Activated CD4-positive, alpha-beta T cell treated with anti-CD3 and anti-CD28 coated beads for 48 hours (primary cell): Measurements from ENCODE around the gene ELMO2.
A peak's percentile ranks its signal among the peaks of the same experiment; 100 is the strongest.

Experiments
- DNase-seq: peaks from one replicate; pipeline ENCODE4 v3.0.0-alpha.2; 2020

Gene ELMO2

GRCh38 chr20:46365487-46366220 lies 40.8 kb downstream of the ELMO2 start:
- no peak for DNase-seq

GRCh38 chr20:46364670-46365486 lies 41.5 kb downstream of the ELMO2 start:
- DNase-seq, result no peak

GRCh38 chr20:46363874-46364669 lies 42.3 kb downstream of the ELMO2 start:
- peak; percentile 87 for DNase-seq

- no peak for DNase-seq
Measured at GRCh38 chr20:46362921-46363867, 43.2 kb downstream of the ELMO2 start.

- no peak for DNase-seq
Measured at GRCh38 chr20:46361811-46362210, 44.6 kb downstream of the ELMO2 start.

GRCh38 chr20:46361381-46361780 lies 45.0 kb downstream of the ELMO2 start:
- peak; percentile 32 for DNase-seq

GRCh38 chr20:46359233-46359751 lies 47.1 kb downstream of the ELMO2 start:
- DNase-seq, result no peak

- no peak for DNase-seq
Measured at GRCh38 chr20:46358346-46359058, 47.9 kb downstream of the ELMO2 start.

GRCh38 chr20:46357030-46357514 lies 49.3 kb downstream of the ELMO2 start:
- no peak for DNase-seq

GRCh38 chr20:46356195-46357029 lies 50.0 kb downstream of the ELMO2 start:
- no peak for DNase-seq

GRCh38 chr20:46355778-46356177 lies 50.6 kb downstream of the ELMO2 start:
- no peak for DNase-seq

GRCh38 chr20:46354920-46355654 lies 51.3 kb downstream of the ELMO2 start:
- no peak for DNase-seq

- DNase-seq, result no peak
Measured at GRCh38 chr20:46354207-46354555, 52.2 kb downstream of the ELMO2 start.

GRCh38 chr20:46353500-46354206 lies 52.8 kb downstream of the ELMO2 start:
- no peak for DNase-seq

GRCh38 chr20:46352370-46352938 lies 54.0 kb downstream of the ELMO2 start:
- no peak for DNase-seq

GRCh38 chr20:46351357-46352058 lies 54.9 kb downstream of the ELMO2 start:
- no peak for DNase-seq

GRCh38 chr20:46350986-46351267 lies 55.5 kb downstream of the ELMO2 start:
- DNase-seq, result no peak
